Measurements from ENCODE around the gene HDAC5. TPM values are rescaled to one million over a fixed set of nuclear protein-coding genes. Genes with fewer than 3 reads are reported as not detected.
A peak's percentile ranks its signal among the peaks of the same experiment; 100 is the strongest.

Gene HDAC5
- total RNA-seq, 2 experiments from 2014 or later: 31.4 to 41.5 TPM

- H3K27ac ChIP-seq (ENCODE audit: low read depth, low read length, poor library complexity, severe bottlenecking): no peak overlapping the region
- POLR2A ChIA-PET: no interaction called here
Measured at GRCh38 chr17:44085908-44086307, 37.5 kb downstream of the HDAC5 start.

GRCh38 chr17:44084921-44085320, 38.5 kb downstream of the HDAC5 start:
- intact Hi-C loops (cut with micrococcal nuclease; ENCODE audit: unreplicated experiment): no loop called here
- Histone ChIP-seq H3K79me2 (ENCODE audit: insufficient read depth, low read depth, low read length) (no peaks in the 10 kb centered on the region), H4K20me1 (ENCODE audit: insufficient read depth, low read length) (no peaks in the 10 kb centered on the region), H2AFZ (ENCODE audit: low read length) (no peak overlapping the region), H3K27ac (ENCODE audit: low read depth, low read length, poor library complexity, severe bottlenecking) (no peak overlapping the region), H3K4me2 (ENCODE audit: low read length) (no peak overlapping the region), H3K4me1 (ENCODE audit: insufficient read depth, low read length, poor library complexity, severe bottlenecking) (peaks cover 4% of the 10 kb centered on the region), H3K36me3 (ENCODE audit: insufficient read depth, low read length) (peaks cover 25% of the 10 kb centered on the region), H3K9me3 (ENCODE audit: low read length) (no peaks in the 10 kb centered on the region), H3K9me2 (ENCODE audit: insufficient read depth, low read length) (no peaks in the 10 kb centered on the region), H3K4me3 (ENCODE audit: low read depth, low read length, poor library complexity, severe bottlenecking) (no peak overlapping the region)
- no peak for DNase-seq (ENCODE audit: low spot score)
- TF ChIP-seq CTCF (conservative IDR thresholded peaks at IDR 0.05; ENCODE audit: low read length) (no peak), EZH2phosphoT487 (IDR thresholded peaks at IDR 0.05; ENCODE audit: borderline replicate concordance, low read depth, low read length) (no peak)
- CTCF ChIA-PET (ENCODE audit: unreplicated experiment): no interaction called here
- POLR2A ChIA-PET: no interaction called here
- no TSS peak for BruUV-seq (replicated peaks)

More at GRCh38 chr17:44085908-44086307, 37.5 kb downstream of the HDAC5 start:
- no peak for DNase-seq (ENCODE audit: low spot score)
- CTCF ChIA-PET (ENCODE audit: unreplicated experiment): no interaction called here
- no peak overlapping the region for H3K4me3 ChIP-seq (ENCODE audit: low read depth, low read length, poor library complexity, severe bottlenecking)
- no TSS peak for BruUV-seq (replicated peaks)
- H3K9me3 ChIP-seq (ENCODE audit: low read length): no peaks in the 10 kb centered on the region
- TF ChIP-seq EZH2phosphoT487 (IDR thresholded peaks at IDR 0.05; ENCODE audit: borderline replicate concordance, low read depth, low read length) (no peak), CTCF (conservative IDR thresholded peaks at IDR 0.05; ENCODE audit: low read length) (no peak)
- H2AFZ ChIP-seq (ENCODE audit: low read length): no peak overlapping the region
- no peaks in the 10 kb centered on the region for H3K79me2 ChIP-seq (ENCODE audit: insufficient read depth, low read depth, low read length)
- no peak overlapping the region for H3K4me2 ChIP-seq (ENCODE audit: low read length)
- peaks cover 27% of the 10 kb centered on the region for H3K36me3 ChIP-seq (ENCODE audit: insufficient read depth, low read length)
- H3K9me2 ChIP-seq (ENCODE audit: insufficient read depth, low read length): no peaks in the 10 kb centered on the region
- H3K4me1 ChIP-seq (ENCODE audit: insufficient read depth, low read length, poor library complexity, severe bottlenecking): no peaks in the 10 kb centered on the region
- intact Hi-C loops (cut with micrococcal nuclease; ENCODE audit: unreplicated experiment): no loop called here
- H4K20me1 ChIP-seq (ENCODE audit: insufficient read depth, low read length): no peaks in the 10 kb centered on the region

GRCh38 chr17:44084131-44084538, 39.3 kb downstream of the HDAC5 start:
- POLR2A ChIA-PET: no interaction called here
- DNase-seq (ENCODE audit: low spot score): peak; percentile 19

More at GRCh38 chr17:44084131-44084538, 39.3 kb downstream of the HDAC5 start:
- CTCF ChIA-PET (ENCODE audit: unreplicated experiment): no interaction called here
- intact Hi-C loops (cut with micrococcal nuclease; ENCODE audit: unreplicated experiment): no loop called here
- Histone ChIP-seq H3K4me3 (ENCODE audit: low read depth, low read length, poor library complexity, severe bottlenecking) (no peak overlapping the region), H3K27ac (ENCODE audit: low read depth, low read length, poor library complexity, severe bottlenecking) (no peak overlapping the region), H3K4me2 (ENCODE audit: low read length) (no peak overlapping the region), H3K36me3 (ENCODE audit: insufficient read depth, low read length) (peaks cover 25% of the 10 kb centered on the region), H3K79me2 (ENCODE audit: insufficient read depth, low read depth, low read length) (no peaks in the 10 kb centered on the region), H3K9me3 (ENCODE audit: low read length) (no peaks in the 10 kb centered on the region), H4K20me1 (ENCODE audit: insufficient read depth, low read length) (no peaks in the 10 kb centered on the region), H3K4me1 (ENCODE audit: insufficient read depth, low read length, poor library complexity, severe bottlenecking) (peaks cover 6% of the 10 kb centered on the region), H3K9me2 (ENCODE audit: insufficient read depth, low read length) (no peaks in the 10 kb centered on the region), H2AFZ (ENCODE audit: low read length) (no peak overlapping the region)
- no TSS peak for BruUV-seq (replicated peaks)
- TF ChIP-seq EZH2phosphoT487 (IDR thresholded peaks at IDR 0.05; ENCODE audit: borderline replicate concordance, low read depth, low read length) (no peak), CTCF (conservative IDR thresholded peaks at IDR 0.05; ENCODE audit: low read length) (peak; percentile 69)

All from OCI-LY7 (cell line).